Measurements from ENCODE around the gene RSPO3. TPM values are rescaled to one million over a fixed set of nuclear protein-coding genes. Genes with fewer than 3 reads are reported as not detected.

Gene RSPO3
- total RNA-seq, 1 experiment from 2014 or later = 0.52 TPM

DNA sequence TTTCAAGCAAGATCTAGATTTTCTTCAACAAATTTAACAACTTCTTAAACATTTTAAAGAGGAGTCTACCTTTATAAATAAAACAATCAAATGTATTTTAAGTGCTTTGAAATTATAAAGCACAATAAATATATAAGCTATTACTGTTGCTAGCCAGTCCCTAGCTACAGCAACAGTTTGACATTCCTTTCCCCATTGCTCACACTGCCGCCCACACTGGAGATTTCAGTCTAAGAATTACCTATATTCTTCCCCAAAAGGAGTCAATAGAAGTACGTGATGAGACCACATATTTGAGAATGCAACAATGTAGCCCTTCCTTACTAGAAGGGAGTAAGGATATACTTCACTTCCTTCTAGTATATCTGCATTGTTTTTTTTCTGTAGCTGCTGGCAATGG lies 82.8 kb downstream of the RSPO3 start:
- CTCF ChIA-PET = no interaction called here
- intact Hi-C loops (cut with micrococcal nuclease; ENCODE audit: unreplicated experiment) = no loop called here
- H3K27ac ChIP-seq (ENCODE audit: low read depth, low read length, poor library complexity, severe bottlenecking) = no peak overlapping the region
- no peak for DNase-seq (ENCODE audit: low spot score)
- H3K4me3 ChIP-seq (ENCODE audit: low read depth, low read length, poor library complexity, severe bottlenecking) = no peak overlapping the region
- no peaks in the 10 kb centered on the region for H3K27me3 ChIP-seq (replicated peaks; ENCODE audit: insufficient read depth, low read depth, low read length, poor library complexity)
- POLR2A ChIA-PET (ENCODE audit: low non-redundant PET) = no interaction called here
- no peaks in the 10 kb centered on the region for H3K4me1 ChIP-seq (ENCODE audit: insufficient read depth, low read length, poor library complexity, severe bottlenecking)
- H3K36me3 ChIP-seq (ENCODE audit: insufficient read depth, low read length, poor library complexity, severe bottlenecking) = no peaks in the 10 kb centered on the region
- no peaks in the 10 kb centered on the region for H3K9me3 ChIP-seq (ENCODE audit: low read depth, low read length, poor library complexity, severe bottlenecking)
- BruUV-seq (replicated peaks) = no TSS peak
- TF ChIP-seq, protein P1, sequence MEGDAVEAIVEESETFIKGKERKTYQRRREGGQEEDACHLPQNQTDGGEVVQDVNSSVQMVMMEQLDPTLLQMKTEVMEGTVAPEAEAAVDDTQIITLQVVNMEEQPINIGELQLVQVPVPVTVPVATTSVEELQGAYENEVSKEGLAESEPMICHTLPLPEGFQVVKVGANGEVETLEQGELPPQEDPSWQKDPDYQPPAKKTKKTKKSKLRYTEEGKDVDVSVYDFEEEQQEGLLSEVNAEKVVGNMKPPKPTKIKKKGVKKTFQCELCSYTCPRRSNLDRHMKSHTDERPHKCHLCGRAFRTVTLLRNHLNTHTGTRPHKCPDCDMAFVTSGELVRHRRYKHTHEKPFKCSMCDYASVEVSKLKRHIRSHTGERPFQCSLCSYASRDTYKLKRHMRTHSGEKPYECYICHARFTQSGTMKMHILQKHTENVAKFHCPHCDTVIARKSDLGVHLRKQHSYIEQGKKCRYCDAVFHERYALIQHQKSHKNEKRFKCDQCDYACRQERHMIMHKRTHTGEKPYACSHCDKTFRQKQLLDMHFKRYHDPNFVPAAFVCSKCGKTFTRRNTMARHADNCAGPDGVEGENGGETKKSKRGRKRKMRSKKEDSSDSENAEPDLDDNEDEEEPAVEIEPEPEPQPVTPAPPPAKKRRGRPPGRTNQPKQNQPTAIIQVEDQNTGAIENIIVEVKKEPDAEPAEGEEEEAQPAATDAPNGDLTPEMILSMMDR (conservative IDR thresholded peaks at IDR 0.05; ENCODE audit: low read depth, low read length) = no peak
- TF ChIP-seq EZH2 (IDR thresholded peaks at IDR 0.05; ENCODE audit: borderline replicate concordance, low read depth, low read length, poor library complexity, severe bottlenecking) = no peak

DNA sequence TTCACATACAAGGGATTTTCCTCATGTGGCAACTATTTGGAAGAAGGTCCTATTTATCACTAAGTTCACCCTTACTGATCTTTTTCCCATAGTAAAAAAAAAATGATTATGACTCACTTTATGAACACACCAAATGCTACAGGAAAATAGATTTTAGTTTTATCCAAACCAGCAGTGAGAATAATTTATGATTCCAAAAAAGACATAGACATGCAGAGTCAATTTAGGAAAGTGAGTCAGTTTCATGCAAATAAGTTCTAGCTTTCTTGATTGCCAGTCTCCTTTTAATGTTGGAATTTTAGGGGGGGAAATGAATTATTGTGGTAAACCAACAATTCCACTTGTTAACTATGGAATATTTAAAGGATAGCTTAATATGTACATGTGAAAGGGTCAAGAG lies 84.2 kb downstream of the RSPO3 start:
- Histone ChIP-seq H3K27ac (ENCODE audit: low read depth, low read length, poor library complexity, severe bottlenecking) (no peak overlapping the region), H3K4me3 (ENCODE audit: low read depth, low read length, poor library complexity, severe bottlenecking) (no peak overlapping the region), H3K9me3 (ENCODE audit: low read depth, low read length, poor library complexity, severe bottlenecking) (no peaks in the 10 kb centered on the region), H3K36me3 (ENCODE audit: insufficient read depth, low read length, poor library complexity, severe bottlenecking) (no peaks in the 10 kb centered on the region), H3K27me3 (replicated peaks; ENCODE audit: insufficient read depth, low read depth, low read length, poor library complexity) (no peaks in the 10 kb centered on the region), H3K4me1 (ENCODE audit: insufficient read depth, low read length, poor library complexity, severe bottlenecking) (peaks cover 13% of the 10 kb centered on the region)
- no TSS peak for BruUV-seq (replicated peaks)
- ChIA-PET POLR2A (ENCODE audit: low non-redundant PET) (no interaction called here), CTCF (no interaction called here)
- TF ChIP-seq EZH2 (IDR thresholded peaks at IDR 0.05; ENCODE audit: borderline replicate concordance, low read depth, low read length, poor library complexity, severe bottlenecking) = no peak
- TF ChIP-seq, protein P1 (conservative IDR thresholded peaks at IDR 0.05; ENCODE audit: low read depth, low read length) = no peak
- no peak for DNase-seq (ENCODE audit: low spot score)
- intact Hi-C loops (cut with micrococcal nuclease; ENCODE audit: unreplicated experiment) = no loop called here

DNA sequence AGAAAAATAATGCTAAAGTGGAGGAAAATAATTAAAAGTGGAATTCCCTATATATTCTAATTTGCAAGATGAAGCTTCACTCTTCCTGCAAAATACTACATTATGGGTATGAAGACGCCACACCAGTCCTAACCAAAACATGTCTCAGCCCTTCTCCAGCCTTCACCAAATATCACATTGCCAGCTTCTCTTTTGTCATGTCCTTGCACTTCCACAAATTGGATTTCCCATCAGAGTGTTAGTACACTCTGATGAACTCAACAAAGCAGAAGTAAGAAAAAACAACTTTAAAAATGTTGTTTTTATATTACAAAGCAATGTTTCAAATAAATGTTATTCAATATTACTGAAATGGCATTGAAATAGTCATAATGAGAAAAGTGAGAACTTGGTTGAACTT lies 85.8 kb downstream of the RSPO3 start:
- Histone ChIP-seq H3K27ac (ENCODE audit: low read depth, low read length, poor library complexity, severe bottlenecking) (no peak overlapping the region), H3K4me3 (ENCODE audit: low read depth, low read length, poor library complexity, severe bottlenecking) (no peak overlapping the region), H3K9me3 (ENCODE audit: low read depth, low read length, poor library complexity, severe bottlenecking) (no peaks in the 10 kb centered on the region), H3K36me3 (ENCODE audit: insufficient read depth, low read length, poor library complexity, severe bottlenecking) (no peaks in the 10 kb centered on the region), H3K27me3 (replicated peaks; ENCODE audit: insufficient read depth, low read depth, low read length, poor library complexity) (no peaks in the 10 kb centered on the region), H3K4me1 (ENCODE audit: insufficient read depth, low read length, poor library complexity, severe bottlenecking) (peaks cover 17% of the 10 kb centered on the region)
- no peak for DNase-seq (ENCODE audit: low spot score)
- BruUV-seq (replicated peaks) = no TSS peak
- intact Hi-C loops (cut with micrococcal nuclease; ENCODE audit: unreplicated experiment) = no loop called here
- POLR2A ChIA-PET (ENCODE audit: low non-redundant PET) = no interaction called here
- TF ChIP-seq EZH2 (IDR thresholded peaks at IDR 0.05; ENCODE audit: borderline replicate concordance, low read depth, low read length, poor library complexity, severe bottlenecking) = no peak
- TF ChIP-seq, protein P1 (conservative IDR thresholded peaks at IDR 0.05; ENCODE audit: low read depth, low read length) = no peak
- CTCF ChIA-PET = no interaction called here

Measured in A673 (cell line).